Measurements from ENCODE around the gene TCHHL1. TPM values are rescaled to one million over a fixed set of nuclear protein-coding genes. Genes with fewer than 3 reads are reported as not detected.

TCHHL1 gene
- total and polyA plus RNA-seq, 4 experiments from 2014 or later = not detected

DNA sequence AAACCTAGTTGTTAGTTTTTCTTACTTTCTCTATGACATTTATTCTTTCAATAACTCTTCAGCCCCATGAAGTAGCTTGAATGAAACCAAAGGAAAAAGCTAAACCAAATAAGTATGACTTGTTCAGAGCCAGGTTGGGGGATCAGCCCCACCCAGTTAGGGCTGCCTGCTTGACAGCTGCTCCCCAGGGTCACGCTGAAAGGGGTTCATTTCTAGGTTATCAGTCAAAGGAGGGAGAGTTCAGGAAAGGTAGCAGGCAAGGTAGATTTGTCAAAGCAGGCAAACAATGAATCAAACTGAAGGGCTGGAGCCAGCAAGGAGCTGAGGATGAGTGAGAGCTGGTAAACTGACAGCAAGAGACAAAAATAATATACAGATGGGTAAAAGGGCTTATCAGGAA, 49.0 kb downstream of the TCHHL1 start:
- Mint-ChIP-seq H3K27me3 (no peaks in the 10 kb centered on the region), H3K4me3 (no peak overlapping the region), H3K27ac (no peak overlapping the region), H3K4me1 (peaks cover 5 to 22% (median 15%) of the 10 kb centered on the region in 4 donors), H3K36me3 (peaks cover 0 to 15% of the 10 kb centered on the region in 2 donors), H3K9me3 (no peaks in the 10 kb centered on the region)
- DNase-seq = no peak
- ChIA-PET POLR2A (ENCODE audit: partially characterized antibody) (interaction anchor here (1.3 kb wide), 1 partner anchor 8 kb away, joined by 6 read pairs; no protein-coding TSS in a partner anchor), CTCF (ENCODE audit: partially characterized antibody) (interaction anchor here (0.9 to 3.1 kb wide), 2 partner anchors 13 to 149 kb away, joined by 3 to 14 read pairs; no protein-coding TSS in a partner anchor)
- Histone ChIP-seq H3K36me3 (ENCODE audit: insufficient read depth, low read length) (no peaks in the 10 kb centered on the region), H3K27me3 (ENCODE audit: insufficient read depth, low read length) (no peaks in the 10 kb centered on the region), H3K9me3 (ENCODE audit: control insufficient read depth in 1 of 2, low read length in 2 of 2) (no peaks in the 10 kb centered on the region), H3K4me3 (ENCODE audit: low read length in 2 of 2) (no peak overlapping the region), H3K27ac (ENCODE audit: low read depth, low read length) (no peak overlapping the region), H3K4me1 (ENCODE audit: insufficient read depth, low read length) (peaks cover 1% of the 10 kb centered on the region)
- intact Hi-C loops (cut with micrococcal nuclease) = no loop called here

GRCh38 chr1:152039461-152039860, 49.4 kb downstream of the TCHHL1 start:
- CTCF ChIA-PET (ENCODE audit: partially characterized antibody) = interaction anchor here (3.1 kb wide), 1 partner anchor 14 kb away, joined by 14 read pairs; no protein-coding TSS in a partner anchor
- H3K4me3 Mint-ChIP-seq = no peak overlapping the region
- Histone ChIP-seq H3K27ac (ENCODE audit: low read depth, low read length) (no peak overlapping the region), H3K36me3 (ENCODE audit: insufficient read depth, low read length) (no peaks in the 10 kb centered on the region), H3K4me3 (ENCODE audit: low read length in 2 of 2) (no peak overlapping the region), H3K27me3 (ENCODE audit: insufficient read depth, low read length) (no peaks in the 10 kb centered on the region), H3K4me1 (ENCODE audit: insufficient read depth, low read length) (peaks cover 5% of the 10 kb centered on the region), H3K9me3 (ENCODE audit: control insufficient read depth in 1 of 2, low read length in 2 of 2) (no peaks in the 10 kb centered on the region)
- peaks cover 0 to 19% of the 10 kb centered on the region in 2 donors for H3K36me3 Mint-ChIP-seq
- H3K27me3 Mint-ChIP-seq = no peaks in the 10 kb centered on the region
- POLR2A ChIA-PET (ENCODE audit: partially characterized antibody) = interaction anchor here (1.3 kb wide), 1 partner anchor 9 kb away, joined by 6 read pairs; no protein-coding TSS in a partner anchor
- intact Hi-C loops (cut with micrococcal nuclease) = no loop called here
- H3K4me1 Mint-ChIP-seq = peaks cover 7 to 22% (median 16%) of the 10 kb centered on the region in 4 donors
- H3K9me3 Mint-ChIP-seq = no peaks in the 10 kb centered on the region
- H3K27ac Mint-ChIP-seq = no peak overlapping the region
- no peak for DNase-seq

GRCh38 chr1:152038871-152039270, 50.0 kb downstream of the TCHHL1 start:
- no peaks in the 10 kb centered on the region for H3K9me3 ChIP-seq (ENCODE audit: control insufficient read depth in 1 of 2, low read length in 2 of 2)
- Mint-ChIP-seq H3K9me3 (no peaks in the 10 kb centered on the region), H3K27ac (peak overlapping the region in 1 of 7 donors; percentile 34), H3K36me3 (peaks cover 0 to 23% of the 10 kb centered on the region in 2 donors), H3K4me1 (peaks cover 7 to 23% (median 18%) of the 10 kb centered on the region in 4 donors), H3K27me3 (no peaks in the 10 kb centered on the region), H3K4me3 (peak overlapping the region in 1 of 8 donors; percentile 52)
- POLR2A ChIA-PET (ENCODE audit: partially characterized antibody) = interaction anchor here (1.3 kb wide), 1 partner anchor 9 kb away, joined by 6 read pairs; no protein-coding TSS in a partner anchor
- intact Hi-C loops (cut with micrococcal nuclease) = no loop called here
- CTCF ChIA-PET (ENCODE audit: partially characterized antibody) = interaction anchor here (3.1 kb wide), 1 partner anchor 14 kb away, joined by 14 read pairs; no protein-coding TSS in a partner anchor
- no peak overlapping the region for H3K4me3 ChIP-seq (ENCODE audit: low read length in 2 of 2)
- no peak overlapping the region for H3K27ac ChIP-seq (ENCODE audit: low read depth, low read length)
- DNase-seq = no peak
- peaks cover 11% of the 10 kb centered on the region for H3K4me1 ChIP-seq (ENCODE audit: insufficient read depth, low read length)
- no peaks in the 10 kb centered on the region for H3K36me3 ChIP-seq (ENCODE audit: insufficient read depth, low read length)
- no peaks in the 10 kb centered on the region for H3K27me3 ChIP-seq (ENCODE audit: insufficient read depth, low read length)

- Histone ChIP-seq H3K9me3 (ENCODE audit: control insufficient read depth in 1 of 2, low read length in 2 of 2) (no peaks in the 10 kb centered on the region), H3K4me3 (ENCODE audit: low read length in 2 of 2) (peak within 1 kb of the TSS; percentile 73 to 77), H3K27me3 (ENCODE audit: insufficient read depth, low read length) (no peaks in the 10 kb centered on the region), H3K27ac (ENCODE audit: low read depth, low read length) (peak within 1 kb of the TSS; percentile 88), H3K36me3 (ENCODE audit: insufficient read depth, low read length) (peaks cover 23% of the 10 kb centered on the region), H3K4me1 (ENCODE audit: insufficient read depth, low read length) (peaks cover 34% of the 10 kb centered on the region)
- peak; percentile 50 to 75 (median 54) for DNase-seq
- Mint-ChIP-seq H3K27ac (peak within 1 kb of the TSS; percentile 97 to 100 (median 99)), H3K27me3 (no peaks in the 10 kb centered on the region), H3K9me3 (no peaks in the 10 kb centered on the region), H3K36me3 (peaks cover 21 to 46% of the 10 kb centered on the region in 2 donors), H3K4me3 (peak within 1 kb of the TSS; percentile 91 to 100 (median 100)), H3K4me1 (peaks cover 20 to 47% (median 39%) of the 10 kb centered on the region in 4 donors)
- ChIA-PET POLR2A (ENCODE audit: partially characterized antibody) (interaction anchor here (0.9 to 4.9 kb wide), 17 partner anchors 8 to 1886 kb away, joined by 3 to 207 read pairs (median 5); partner anchors contain the start of genes MRPL9 and S100A10), CTCF (ENCODE audit: partially characterized antibody) (interaction anchor here (1.0 to 5.6 kb wide), 6 partner anchors 11 to 422 kb away, joined by 3 to 111 read pairs (median 6); no protein-coding TSS in a partner anchor)
- intact Hi-C loops (cut with micrococcal nuclease) = no loop called here
These were observed 52.3 kb downstream of the TCHHL1 start, which contains the start of gene S100A11 for GRCh38 chr1:152036267-152037216. Gene S100A11 (minus strand): TSS chr1:152037004. CDS start chr1:152036915, 89 bp downstream.

DNA sequence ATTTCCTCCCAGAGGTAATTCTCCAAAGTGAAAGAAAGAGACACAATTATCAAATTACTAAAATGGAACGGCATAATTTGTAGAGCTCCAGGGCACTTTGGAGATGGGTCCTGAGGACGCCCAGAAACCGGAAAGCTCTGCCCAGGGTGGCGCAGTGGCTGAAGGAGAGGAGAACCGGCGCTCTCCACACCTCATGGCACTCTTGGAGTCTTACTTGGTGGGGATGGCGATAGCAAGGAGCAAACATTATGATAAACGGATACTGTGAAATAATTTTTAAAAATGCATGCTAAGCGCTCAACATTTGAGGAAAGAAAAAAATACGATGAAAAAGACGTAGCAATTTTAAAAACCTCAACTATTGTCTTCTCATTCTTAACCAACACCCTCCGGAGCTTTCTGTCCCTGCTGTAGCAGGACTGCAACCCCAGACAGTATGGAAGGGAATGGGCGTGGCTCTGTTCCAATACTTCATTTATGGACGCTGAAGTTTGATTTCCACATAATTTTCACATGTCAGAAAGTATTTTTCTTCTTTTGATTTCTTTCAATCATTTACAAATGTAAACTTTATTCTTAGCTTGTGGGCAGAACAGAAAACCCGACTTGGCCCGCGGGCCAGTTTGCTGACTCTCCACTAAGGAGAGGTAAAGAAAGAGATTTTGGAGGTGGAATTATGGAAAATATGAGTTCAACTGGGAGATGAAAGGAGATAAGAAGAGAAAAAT, 53.2 kb downstream of the TCHHL1 start:
- ChIA-PET CTCF (ENCODE audit: partially characterized antibody) (interaction anchor here (1.3 to 5.6 kb wide), 5 partner anchors 12 to 422 kb away, joined by 4 to 111 read pairs (median 7); no protein-coding TSS in a partner anchor), POLR2A (ENCODE audit: partially characterized antibody) (interaction anchor here (0.7 to 4.9 kb wide), 16 partner anchors 11 to 424 kb away, joined by 3 to 207 read pairs (median 6); partner anchors contain the start of genes MRPL9 and S100A10)
- peak in 4 of 5 donors; percentile 21 to 55 (median 27) for DNase-seq
- Histone ChIP-seq H3K27me3 (ENCODE audit: insufficient read depth, low read length) (no peaks in the 10 kb centered on the region), H3K36me3 (ENCODE audit: insufficient read depth, low read length) (peaks cover 27% of the 10 kb centered on the region), H3K27ac (ENCODE audit: low read depth, low read length) (peak overlapping the region; percentile 88), H3K9me3 (ENCODE audit: control insufficient read depth in 1 of 2, low read length in 2 of 2) (no peaks in the 10 kb centered on the region), H3K4me3 (ENCODE audit: low read length in 2 of 2) (peak overlapping the region; percentile 73 to 77), H3K4me1 (ENCODE audit: insufficient read depth, low read length) (peaks cover 38% of the 10 kb centered on the region)
- Mint-ChIP-seq H3K9me3 (no peaks in the 10 kb centered on the region), H3K4me3 (peak overlapping the region; percentile 91 to 100 (median 100)), H3K36me3 (peaks cover 23 to 49% of the 10 kb centered on the region in 2 donors), H3K27me3 (no peaks in the 10 kb centered on the region), H3K27ac (peak overlapping the region; percentile 97 to 100 (median 99)), H3K4me1 (peaks cover 20 to 49% (median 41%) of the 10 kb centered on the region in 4 donors)
- intact Hi-C loops (cut with micrococcal nuclease) = loop anchor here (1.0 to 2.0 kb wide), 2 partner anchors 13 to 43 kb away; partner anchors contain the start of gene S100A10

Data from CD4-positive, alpha-beta memory T cell (primary cell).